ENCODE measurements around the gene PHACTR1.
"Not testable (repeated sequence)": the region's sequence is repeated elsewhere in the genome, so short reads cannot be mapped to it uniquely, and the experiment has no call there.

The PHACTR1 gene

DNA sequence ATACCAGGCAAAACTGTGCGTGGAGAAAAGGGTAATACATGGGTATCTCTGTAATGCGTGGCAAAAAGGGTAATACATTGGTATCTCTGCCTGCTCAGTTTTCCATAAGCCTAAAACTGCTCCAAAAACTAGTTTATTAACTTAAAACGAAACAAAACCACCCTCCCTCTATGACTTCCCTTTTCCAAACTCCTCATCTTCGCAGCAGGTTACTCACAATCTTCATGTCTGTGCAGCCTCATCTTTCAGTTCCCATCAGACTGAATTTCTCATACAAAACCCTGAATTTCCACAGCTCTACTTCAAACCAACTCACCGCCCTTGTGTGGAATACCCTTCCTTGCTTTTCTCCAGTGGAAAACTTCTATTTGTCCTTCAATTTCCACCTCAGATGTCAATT lies 199.4 kb downstream of the PHACTR1 start:
- DNase-seq, result no peak

DNA sequence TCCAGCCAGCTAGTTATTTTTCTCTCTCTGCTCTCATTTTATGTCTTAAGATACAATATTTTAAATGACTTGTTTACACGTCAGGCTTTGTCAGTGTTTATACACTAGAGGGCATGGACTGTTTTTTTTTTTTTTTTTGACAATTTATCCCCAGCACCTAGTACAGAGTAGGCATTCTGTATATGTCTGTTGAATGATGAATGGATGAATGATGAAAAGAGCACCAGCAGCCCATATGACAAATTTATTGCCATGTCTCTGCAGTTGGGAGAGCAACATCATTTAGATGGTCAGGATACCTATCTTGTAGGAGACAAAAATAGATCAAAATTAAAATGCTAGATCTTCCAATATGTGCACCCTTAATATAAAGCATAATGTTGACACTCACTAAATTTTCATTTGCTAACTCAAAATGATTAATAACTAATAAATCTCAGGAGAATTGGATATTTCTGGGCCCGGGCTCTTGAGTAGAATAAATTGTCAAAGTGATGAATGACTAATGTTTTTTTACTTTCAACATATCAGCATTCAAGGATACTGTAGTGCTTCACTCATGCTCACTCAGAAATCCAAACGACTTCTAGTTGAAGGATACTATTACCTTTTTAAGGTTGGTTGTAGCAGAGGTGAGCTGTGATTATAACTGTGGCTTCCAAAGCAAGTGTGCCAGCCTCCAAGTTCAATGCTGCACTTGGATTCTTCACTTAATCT lies 200.0 kb downstream of the PHACTR1 start:
- DNase-seq, result no peak

GRCh38 chr6:12921467-12921866 lies 204.9 kb downstream of the PHACTR1 start:
- no peak for DNase-seq

GRCh38 chr6:12923644-12924235 lies 207.2 kb downstream of the PHACTR1 start:
- peak; percentile 52 for DNase-seq

- DNase-seq, result no peak
Observed at GRCh38 chr6:12924911-12925310, 208.3 kb downstream of the PHACTR1 start.

DNA sequence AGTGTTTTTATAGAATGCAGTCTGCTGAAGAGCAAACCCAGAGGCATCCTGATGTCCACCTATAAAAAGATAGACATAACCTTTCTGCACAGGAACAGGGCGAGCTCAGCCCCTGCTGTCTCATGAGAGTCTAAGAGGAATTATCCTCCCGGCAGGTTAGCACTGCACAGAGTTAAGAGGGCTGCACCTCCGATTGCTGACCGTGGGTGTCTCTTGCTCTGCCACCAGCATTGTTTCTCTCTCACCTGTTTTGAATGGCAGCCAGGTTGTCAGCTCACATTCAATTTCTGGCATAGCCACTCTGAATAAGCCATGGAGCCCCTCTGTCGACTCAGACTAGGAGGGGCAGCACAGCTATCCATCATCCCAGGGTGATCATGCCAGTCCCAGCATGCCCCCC lies 211.2 kb downstream of the PHACTR1 start:
- no peak for DNase-seq

DNA sequence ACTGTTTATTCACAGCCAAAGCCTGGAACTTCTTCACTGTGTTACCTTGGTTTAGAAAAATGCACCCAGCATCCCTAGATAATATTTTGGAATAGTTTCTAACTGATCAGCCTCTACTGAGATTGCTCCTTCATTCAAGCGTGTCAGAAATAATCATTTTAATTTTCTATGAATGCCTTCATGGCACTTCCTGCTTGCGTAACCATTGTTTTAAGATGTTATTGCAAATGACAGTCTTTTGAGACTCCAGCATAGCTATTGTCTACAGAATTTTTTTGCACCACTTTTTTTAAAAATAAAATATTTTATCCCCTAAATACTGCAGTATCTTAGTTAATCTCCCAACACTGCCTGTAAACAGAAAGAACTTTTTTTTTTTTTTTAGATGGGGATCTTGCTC lies 213.1 kb downstream of the PHACTR1 start:
- no peak for DNase-seq

DNA sequence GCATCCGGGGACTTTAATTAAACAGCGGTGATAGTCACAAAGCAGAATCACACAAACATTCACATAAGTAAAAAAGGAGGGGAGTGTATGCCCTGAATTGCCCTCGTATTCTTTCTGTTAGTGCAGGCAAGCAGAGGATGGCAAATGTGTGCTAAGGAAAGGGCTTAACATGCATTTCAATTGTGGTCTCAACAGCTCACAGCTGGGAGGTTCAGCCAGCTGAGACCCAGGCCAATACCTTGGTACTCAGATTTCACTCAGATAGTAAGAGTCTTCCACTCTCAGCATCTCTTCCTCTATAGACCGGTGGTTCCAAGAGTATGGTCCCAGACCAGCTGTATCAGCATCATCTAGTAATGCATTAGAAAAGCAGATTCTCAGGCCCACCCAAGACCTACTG lies 215.1 kb downstream of the PHACTR1 start:
- DNase-seq, result no peak

DNA sequence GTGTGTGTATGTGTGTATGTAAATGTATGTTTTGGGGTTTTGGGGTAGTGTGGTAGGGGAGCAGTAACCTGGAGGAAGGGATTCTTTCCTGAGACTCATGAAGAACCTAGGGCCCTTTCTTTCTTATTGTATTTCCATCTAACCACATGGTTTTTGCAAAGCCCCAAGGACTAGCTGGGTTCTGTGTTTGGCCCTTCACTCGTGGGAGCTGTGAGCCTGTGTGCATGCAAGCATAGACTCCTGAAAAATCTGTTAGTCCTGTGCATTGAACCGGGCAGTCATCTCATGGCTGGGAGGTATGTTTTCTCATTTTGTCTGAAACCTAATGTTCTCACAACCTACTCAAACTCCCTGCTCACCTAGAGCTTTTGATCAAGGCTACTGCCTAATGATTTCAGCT lies 219.1 kb downstream of the PHACTR1 start:
- DNase-seq, result no peak

GRCh38 chr6:12937971-12938370 lies 221.4 kb downstream of the PHACTR1 start:
- DNase-seq, result no peak

DNA sequence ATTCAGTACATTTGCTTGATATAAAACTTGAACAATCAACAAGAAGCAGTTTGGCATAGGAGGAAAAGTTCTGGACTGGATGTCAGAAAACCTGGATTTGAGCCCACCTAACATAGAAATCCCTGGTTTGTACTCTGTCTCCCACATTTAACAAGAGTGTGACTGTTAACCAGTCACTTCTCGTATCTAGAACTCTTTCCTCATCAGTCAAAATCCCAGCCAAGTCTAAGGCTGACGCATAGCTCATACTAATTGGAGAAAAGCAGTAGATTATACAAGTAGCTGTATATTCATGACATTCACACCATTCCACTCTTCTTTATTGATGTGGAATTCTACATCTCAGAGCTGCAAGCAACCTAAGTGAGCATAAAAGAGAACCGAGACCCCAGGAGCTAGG lies 222.7 kb downstream of the PHACTR1 start:
- DNase-seq, result no peak

DNA sequence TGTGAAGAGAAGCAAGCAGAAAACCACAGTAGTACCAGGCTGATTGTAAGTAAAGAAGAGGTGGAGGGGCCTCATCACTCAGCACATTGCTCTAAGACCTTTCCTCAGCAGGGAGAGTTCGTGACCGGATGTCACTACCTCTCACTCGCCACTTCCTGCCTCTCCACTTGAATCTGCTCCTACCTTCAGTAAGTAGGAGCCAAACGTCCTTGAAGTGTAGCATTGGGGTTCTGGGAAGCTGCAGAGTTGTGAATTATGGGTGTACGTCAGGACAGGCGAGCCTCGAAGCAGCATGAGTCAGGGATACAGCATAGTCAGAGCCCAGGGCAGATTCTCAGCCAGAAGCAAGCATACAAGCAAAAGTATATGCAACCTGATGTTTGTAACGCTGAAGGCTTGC lies 224.9 kb downstream of the PHACTR1 start:
- no peak for DNase-seq

GRCh38 chr6:12943549-12943948 lies 227.0 kb downstream of the PHACTR1 start:
- DNase-seq, result no peak

DNA sequence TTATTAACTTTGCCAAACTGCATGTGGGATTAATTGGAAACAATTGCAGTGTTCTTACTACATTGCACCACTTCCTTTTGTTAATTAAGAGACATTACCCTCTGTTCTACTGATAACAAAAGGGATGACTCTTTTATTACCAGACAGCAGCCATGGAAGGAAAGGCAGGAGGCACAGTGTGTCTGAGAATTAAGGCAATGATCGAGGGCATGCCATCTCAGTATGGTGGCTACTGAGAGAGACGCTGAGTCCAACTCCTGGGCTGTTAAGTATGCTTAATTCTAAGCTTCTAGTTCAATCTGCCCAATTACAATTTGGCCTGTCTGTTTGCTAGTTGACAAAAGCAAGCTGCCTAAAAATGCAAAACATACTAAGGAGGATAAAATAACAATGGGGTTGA lies 227.4 kb downstream of the PHACTR1 start:
- DNase-seq, result no peak

DNA sequence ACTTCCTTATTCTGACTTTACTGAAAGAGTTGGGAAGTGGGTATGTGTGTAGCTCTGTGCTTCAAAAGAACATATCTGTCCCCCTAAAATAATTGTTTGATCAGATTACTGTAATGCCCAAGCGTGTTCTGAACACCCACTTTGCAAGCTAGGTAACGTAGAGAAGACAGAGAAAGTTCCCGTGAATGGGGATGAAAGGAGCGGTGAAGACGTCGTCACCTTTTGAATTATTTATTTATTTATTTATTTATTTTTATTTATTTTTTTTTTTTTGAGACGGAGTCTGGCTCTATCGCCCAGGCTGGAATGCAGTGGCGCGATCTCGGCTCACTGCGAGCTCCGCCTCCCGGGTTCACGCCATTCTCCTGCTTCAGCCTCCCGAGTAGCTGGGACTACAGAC lies 228.0 kb downstream of the PHACTR1 start:
- not testable (repeated sequence) for DNase-seq

DNA sequence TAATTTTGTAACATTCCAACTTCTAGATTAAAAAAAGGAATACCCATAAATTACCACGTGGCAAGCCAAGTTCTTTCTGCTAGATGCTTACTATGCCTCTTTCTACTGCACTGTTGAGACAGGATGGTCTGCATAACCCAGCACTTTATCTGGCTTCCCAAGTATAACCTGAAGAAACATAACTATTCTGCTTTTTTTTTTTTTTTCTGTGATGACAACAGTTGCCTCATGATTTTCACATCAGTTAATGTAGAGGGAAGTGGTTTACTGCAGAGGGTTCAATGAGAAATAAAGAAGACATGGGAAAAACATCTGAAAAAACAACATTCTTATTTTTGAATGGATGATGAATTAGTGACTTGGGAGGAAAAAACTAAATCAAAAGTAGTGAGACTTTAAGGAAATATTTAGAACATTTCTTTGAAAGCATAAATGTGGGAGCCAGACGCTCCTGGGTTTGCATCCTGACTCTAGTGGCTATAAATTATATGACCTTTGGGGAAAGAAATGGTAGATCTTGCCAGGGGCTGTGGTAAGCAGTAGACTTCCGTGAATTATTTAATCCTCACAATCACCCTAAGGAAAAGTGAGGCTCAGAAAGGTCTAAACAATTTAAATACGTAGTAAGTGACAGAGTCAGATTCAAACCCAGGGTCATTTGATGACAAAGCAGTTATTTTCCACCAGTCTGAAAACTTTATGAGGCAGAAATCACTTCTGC lies 230.7 kb downstream of the PHACTR1 start:
- no peak for DNase-seq

- no peak for DNase-seq
Observed at GRCh38 chr6:12947967-12948366, 231.4 kb downstream of the PHACTR1 start.

GRCh38 chr6:12950976-12951375 lies 234.4 kb downstream of the PHACTR1 start:
- no peak for DNase-seq

GRCh38 chr6:12951415-12951814 lies 234.8 kb downstream of the PHACTR1 start:
- no peak for DNase-seq

- peak; percentile 64 for DNase-seq
Observed at GRCh38 chr6:12952318-12952717, 235.8 kb downstream of the PHACTR1 start.

DNA sequence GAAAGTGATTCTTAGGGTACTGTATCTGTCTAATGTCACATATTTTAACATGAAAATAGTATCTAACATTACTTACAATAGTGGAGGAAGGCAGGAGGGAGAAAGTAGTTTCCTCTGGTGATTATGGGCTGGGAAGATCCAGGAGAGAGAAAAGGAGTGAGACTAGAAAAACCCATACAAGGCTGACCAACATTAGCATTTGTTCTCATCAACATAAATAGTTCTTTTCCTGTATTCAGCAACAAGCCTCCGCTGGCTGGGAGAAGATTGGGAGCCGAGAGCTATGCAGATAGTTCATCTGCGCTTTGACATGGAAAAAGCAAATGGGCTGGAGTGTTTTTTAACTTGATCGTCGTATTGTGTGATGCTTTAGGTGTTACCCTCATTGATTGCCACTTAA lies 239.4 kb downstream of the PHACTR1 start:
- no peak for DNase-seq

DNA sequence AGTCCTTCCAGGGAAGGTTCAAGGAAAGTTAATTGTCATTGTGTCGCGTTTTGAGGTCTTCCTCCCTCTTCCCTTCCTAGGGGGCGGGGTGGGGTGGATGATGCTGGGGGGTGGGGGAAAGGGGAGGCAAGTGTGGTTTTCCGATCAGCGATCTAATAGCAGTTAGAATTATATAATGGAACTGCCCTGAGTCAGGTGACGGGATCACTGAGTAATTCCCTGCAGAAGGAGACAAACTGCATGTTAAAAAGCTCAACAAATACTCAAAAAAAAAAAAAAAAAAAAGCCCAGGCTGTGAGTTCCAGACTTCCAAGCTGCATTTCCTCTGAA lies 240.4 kb downstream of the PHACTR1 start:
- DNase-seq, result no peak

GRCh38 chr6:12957321-12958051 lies 240.9 kb downstream of the PHACTR1 start:
- peak; percentile 63 for DNase-seq

Measured in NCI-H2029 treated with DMSO at 0.1 percent for 48 hours (cell line).